H1 (cell line): Measurements from ENCODE around the gene GYS2. TPM values are rescaled to one million over a fixed set of nuclear protein-coding genes. Genes with fewer than 3 reads are reported as not detected.

Experiments used
- CTCF ChIA-PET: fragments of 300-600 bp; sonication (Branson Sonifier 250); formaldehyde crosslinking; loops from one replicate; lab custom pipeline; 2021; ENCODE audit not compliant: partially characterized antibody; lab: Charles Lee
- POLR2A ChIA-PET: fragments of 300-600 bp; sonication (Branson Sonifier 250); formaldehyde crosslinking; loops from one replicate; lab custom pipeline; 2021; ENCODE audit warnings: inconsistent platforms; ENCODE audit not compliant: partially characterized antibody; lab: Charles Lee
- DNase-seq, 2 experiments: peaks; one replicate each; pipeline versions ENCODE4 v3.0.0 to v3.0.0-alpha.2; 2010 to 2022; ENCODE audit warnings: low spot score in 2 of 2, low read depth in 1 of 2, mixed read lengths in 1 of 2
- FAIRE-seq: peaks from 2 replicates; lab custom pipeline; 2011; peaks lifted over from hg19 to GRCh38; lab: Jason Lieb, UNC
- H2AFZ ChIP-seq: 2 replicates; pipeline ENCODE4 v1.8.1; 2012; ENCODE audit warnings: low read length, inconsistent platforms
- H2AK5ac ChIP-seq: 2 replicates; pipeline ENCODE4 v1.6.1; 2013; ENCODE audit warnings: low read depth, low read length
- H2BK120ac ChIP-seq: replicated peaks from 2 replicates; pipeline ENCODE3; 2013; ENCODE audit warnings: low read depth, low read length, inconsistent platforms
- H2BK12ac ChIP-seq: 2 replicates; pipeline ENCODE4 v1.6.1; 2013; ENCODE audit warnings: low read depth, low read length
- H2BK15ac ChIP-seq: 2 replicates; pipeline ENCODE4 v1.6.1; 2013; ENCODE audit warnings: low read length
- H2BK20ac ChIP-seq: 2 replicates; pipeline ENCODE4 v1.6.1; 2013; ENCODE audit warnings: low read length
- H2BK5ac ChIP-seq: 2 replicates; pipeline ENCODE4 v1.6.1; 2013; ENCODE audit warnings: low read depth, low read length
- H3K14ac ChIP-seq: 2 replicates; pipeline ENCODE4 v1.6.1; 2013; ENCODE audit warnings: inconsistent platforms; ENCODE audit not compliant: insufficient read length
- H3K18ac ChIP-seq: 2 replicates; pipeline ENCODE4 v1.6.1; 2013; ENCODE audit warnings: low read length; ENCODE audit errors: extremely low read depth
- H3K23ac ChIP-seq: 2 replicates; pipeline ENCODE4 v1.6.1; 2013; ENCODE audit warnings: inconsistent platforms; ENCODE audit not compliant: insufficient read length
- H3K23me2 ChIP-seq: 2 replicates; pipeline ENCODE4 v1.6.1; 2013; ENCODE audit warnings: low read depth, low read length
- H3K27ac ChIP-seq: 2 replicates; pipeline ENCODE4 v1.6.1; 2011; ENCODE audit warnings: low read depth, low read length, inconsistent platforms
- H3K27me3 ChIP-seq, 4 experiments: replicated peaks in 1 of 4; 1 replicate in 1 of 4; 2 replicates in 3 of 4; pipeline versions ENCODE4 v1.6.1 to v1.8.1; 2011 to 2013; ENCODE audit warnings: low read length in 3 of 4, mild to moderate bottlenecking in 3 of 4, inconsistent platforms in 2 of 4, mixed read lengths in 2 of 4, moderate library complexity in 1 of 4; ENCODE audit not compliant: control insufficient read depth in 3 of 4, insufficient read depth in 3 of 4; ENCODE audit errors: extremely low read depth in 1 of 4
- H3K36me3 ChIP-seq, 4 experiments: 2 replicates each; pipeline versions ENCODE4 v1.6.1 to v1.8.1; 2011 to 2013; ENCODE audit warnings: mild to moderate bottlenecking in 4 of 4, low read length in 3 of 4, moderate library complexity in 2 of 4, control low read depth in 1 of 4, inconsistent platforms in 1 of 4; ENCODE audit not compliant: insufficient read depth in 4 of 4, control insufficient read depth in 2 of 4
- H3K4ac ChIP-seq: replicated peaks from 2 replicates; pipeline ENCODE3; 2013; ENCODE audit warnings: low read length, low read depth, mixed read lengths, inconsistent platforms; ENCODE audit not compliant: insufficient read length
- H3K4me1 ChIP-seq, 4 experiments: replicated peaks in 1 of 4; 1 replicate in 1 of 4; 2 replicates in 3 of 4; pipeline versions ENCODE4 v1.6.1 to v1.8.1; 2011 to 2013; ENCODE audit warnings: low read length in 3 of 4, inconsistent platforms in 2 of 4, mixed read lengths in 1 of 4; ENCODE audit not compliant: insufficient read depth in 4 of 4, control insufficient read depth in 3 of 4
- H3K4me2 ChIP-seq, 2 experiments: 2 replicates each; pipeline versions ENCODE4 v1.6.1 to v1.8.1; 2011 to 2013; ENCODE audit warnings: low read depth in 2 of 2, low read length in 2 of 2, control low read depth in 1 of 2, inconsistent platforms in 1 of 2, mild to moderate bottlenecking in 1 of 2; ENCODE audit not compliant: insufficient read depth in 1 of 2
- H3K4me3 ChIP-seq, 4 experiments: fragments of 200-600, 300-600 bp in 1 of 4; sonication (generic), shearing (Covaris generic), sonication (Bioruptor Twin) in 1 of 4; 2 replicates each; pipeline versions ENCODE4 v1.5.1 to v1.8.1; 2011 to 2016; ENCODE audit warnings: low read length in 4 of 4, low read depth in 3 of 4, control low read depth in 2 of 4, inconsistent platforms in 2 of 4, mild to moderate bottlenecking in 2 of 4, mixed read lengths in 1 of 4, moderate library complexity in 1 of 4; ENCODE audit not compliant: insufficient read depth in 2 of 4; ENCODE audit errors: extremely low read depth in 1 of 4
- H3K56ac ChIP-seq: replicated peaks from 2 replicates; pipeline ENCODE3; 2013; ENCODE audit warnings: low read depth, mild to moderate bottlenecking, mixed read lengths, low read length, inconsistent platforms; ENCODE audit not compliant: insufficient read length
- H3K79me1 ChIP-seq: 2 replicates; pipeline ENCODE4 v1.6.1; 2013; ENCODE audit warnings: low read depth, low read length, control low read depth
- H3K79me2 ChIP-seq, 2 experiments: 2 replicates each; pipeline versions ENCODE4 v1.6.1 to v1.8.1; 2012 to 2013; ENCODE audit warnings: low read length in 2 of 2, mild to moderate bottlenecking in 2 of 2, inconsistent platforms in 1 of 2; ENCODE audit not compliant: insufficient read depth in 2 of 2, control insufficient read depth in 1 of 2
- H3K9ac ChIP-seq, 4 experiments: replicated peaks in 1 of 4; 1 replicate in 1 of 4; 2 replicates in 3 of 4; pipeline versions ENCODE4 v1.6.1 to v1.8.1; 2011 to 2013; ENCODE audit warnings: low read depth in 3 of 4, low read length in 3 of 4, control low read depth in 2 of 4, mild to moderate bottlenecking in 2 of 4, moderate library complexity in 2 of 4, inconsistent platforms in 1 of 4; ENCODE audit errors: extremely low read depth in 1 of 4
- H3K9me3 ChIP-seq, 2 experiments: 2 replicates each; pipeline versions ENCODE4 v1.6.1 to v1.8.1; 2012 to 2013; ENCODE audit warnings: mild to moderate bottlenecking in 2 of 2, moderate library complexity in 2 of 2, control low read depth in 1 of 2, inconsistent platforms in 1 of 2, low read depth in 1 of 2, low read length in 1 of 2, mixed read lengths in 1 of 2; ENCODE audit not compliant: insufficient read depth in 2 of 2
- H4K20me1 ChIP-seq, 2 experiments: replicated peaks in 1 of 2; 2 replicates each; pipeline versions ENCODE3 to v1.8.1; 2011 to 2013; ENCODE audit warnings: inconsistent platforms in 2 of 2, low read length in 2 of 2, mild to moderate bottlenecking in 1 of 2; ENCODE audit not compliant: insufficient read depth in 2 of 2, control insufficient read depth in 1 of 2
- H4K5ac ChIP-seq: 2 replicates; pipeline ENCODE4 v1.6.1; 2013; ENCODE audit warnings: low read length, low read depth, mixed read lengths, inconsistent platforms; ENCODE audit not compliant: insufficient read length
- H4K8ac ChIP-seq: 2 replicates; pipeline ENCODE4 v1.8.0; 2013; ENCODE audit warnings: mild to moderate bottlenecking, moderate library complexity, low read length, inconsistent platforms; ENCODE audit not compliant: insufficient read depth; ENCODE audit errors: extremely low read depth
- H4K91ac ChIP-seq: replicated peaks from 2 replicates; pipeline ENCODE3; 2013; ENCODE audit warnings: low read length, mixed read lengths, inconsistent platforms; ENCODE audit not compliant: insufficient read length
- CTCF ChIP-seq, 3 experiments: IDR thresholded peaks; 1 replicate in 2 of 3; 2 replicates in 1 of 3; pipeline versions ENCODE4 v1.5.1 to v1.6.1; 2011; ENCODE audit warnings: low read length in 3 of 3, mild to moderate bottlenecking in 3 of 3, inconsistent platforms in 2 of 3, low read depth in 1 of 3, moderate library complexity in 1 of 3; ENCODE audit not compliant: insufficient read depth in 1 of 3; ENCODE audit errors: control extremely low read depth in 1 of 3
- MAX ChIP-seq: IDR thresholded peaks from 2 replicates; pipeline ENCODE4 v1.6.1; 2012; ENCODE audit warnings: inconsistent platforms
- WGBS, 2 experiments: shearing (Covaris generic) in 1 of 2; methylation state at CpG; one replicate each; pipeline versions ENCODE4 v1.1.6 to v1.1.7; 2013 to 2015; ENCODE audit warnings: low lambda C conversion rate in 2 of 2, mixed read lengths in 2 of 2, inconsistent platforms in 1 of 2, low coverage in 1 of 2, missing lambda C conversion rate in 1 of 2; ENCODE audit not compliant: insufficient replicate concordance in 2 of 2, insufficient coverage in 1 of 2, insufficient read length in 1 of 2; ENCODE audit errors: extremely low coverage in 1 of 2, missing lambda C conversion rate in 1 of 2; 5-methylcytosine and 5-hydroxymethylcytosine counted together
- polyA plus RNA-seq, 7 experiments: library from polyadenylated mRNA; depleted of rRNA in 3 of 7; stranded (reverse) in 5 of 7; unstranded in 2 of 7; fragments of >200 nt in 5 of 7; fragments of 200-250 nt in 2 of 7; gene quantifications; 1 replicate in 5 of 7; 2 replicates in 1 of 7; 4 replicates in 1 of 7; pipeline versions ENCODE4 v1.2.1 to v1.2.3, GENCODE V29; 2011 to 2013; ENCODE audit warnings: missing spikeins in 2 of 7, mixed read lengths in 2 of 7
- total RNA-seq: library from RNA; stranded (reverse); fragmentation: NEBNext Ultra II Directional; extraction: Animal tissue kit (Norgen Biotek cat#: 25700); gene quantifications from 2 replicates; pipeline ENCODE4 v1.2.1, GENCODE V29; 2021

GYS2 gene
- total and polyA plus RNA-seq, 2 of the 8 experiments (the other 6 are each of a cell fraction or from before 2014, with no cell fraction given), result not detected

- DNase-seq (no peak), FAIRE-seq (no peak)
- H3K23me2 ChIP-seq, result no peaks in the 10 kb centered on the region
- H2BK120ac ChIP-seq, result no peak overlapping the region
- no peak overlapping the region for H2BK15ac ChIP-seq
- H3K18ac ChIP-seq, result no peak overlapping the region
- H2AK5ac ChIP-seq, result no peak overlapping the region
- H3K36me3 ChIP-seq, result no peaks in the 10 kb centered on the region
- 47% methylated on average over 2 of the region's 2 CpGs; no CpG with 5 or more reads in 1 of the 2 experiments for WGBS, 2 experiments
- no peak overlapping the region for H2BK12ac ChIP-seq
- H2AFZ ChIP-seq, result no peak overlapping the region
- POLR2A ChIA-PET, result interaction anchor here (0.6 kb wide), 1 partner anchor 20 kb away, joined by 3 read pairs; no protein-coding TSS in a partner anchor
- H2BK20ac ChIP-seq, result no peak overlapping the region
- H3K79me2 ChIP-seq, result no peaks in the 10 kb centered on the region
- no peak overlapping the region for H3K14ac ChIP-seq
- H3K27ac ChIP-seq, result no peak overlapping the region
- no peak overlapping the region for H3K4ac ChIP-seq
- H3K4me2 ChIP-seq, result no peak overlapping the region
- no peak overlapping the region for H2BK5ac ChIP-seq
- no peak overlapping the region for H3K23ac ChIP-seq
- H3K9me3 ChIP-seq, result no peaks in the 10 kb centered on the region
- H3K79me1 ChIP-seq, result no peaks in the 10 kb centered on the region
- CTCF ChIA-PET, result interaction anchor here (1.3 kb wide), 1 partner anchor 12 kb away, joined by 5 read pairs; no protein-coding TSS in a partner anchor
- TF ChIP-seq CTCF (IDR thresholded peaks at IDR 0.05; ENCODE audit: control extremely low read depth in 1 of 3, insufficient read depth in 1 of 3, low read depth in 1 of 3, low read length in 3 of 3) (no peak), MAX (no peak)
- no peak overlapping the region for H4K8ac ChIP-seq
- no peak overlapping the region for H4K5ac ChIP-seq
- H4K91ac ChIP-seq, result no peak overlapping the region
- H4K20me1 ChIP-seq, result no peaks in the 10 kb centered on the region
- no peaks in the 10 kb centered on the region for H3K27me3 ChIP-seq
- H3K4me1 ChIP-seq, result no peaks in the 10 kb centered on the region
- H3K4me3 ChIP-seq, result no peak overlapping the region
- no peak overlapping the region for H3K56ac ChIP-seq
- H3K9ac ChIP-seq, result no peak overlapping the region
Measured at GRCh38 chr12:21561158-21561557, 43.5 kb downstream of the GYS2 start.
